Lung microvascular endothelial cell (primary cell): ENCODE results near the gene SORBS1. TPM values are rescaled to one million over a fixed set of nuclear protein-coding genes. Genes with fewer than 3 reads are reported as not detected.

Source experiments
- DNase-seq, 2 donors: peaks; one replicate each; pipeline versions ENCODE4 v3.0.0 to v3.0.0-alpha.2; 2010; ENCODE audit warnings: low read depth in 2 of 2
- total RNA-seq: library from RNA; depleted of rRNA; stranded (reverse); fragments of >200 nt; gene quantifications from 2 replicates; pipeline ENCODE4 v1.2.1, GENCODE V29; 2014

SORBS1 gene
- total RNA-seq, 1 donor from 2014 or later: 2.8 TPM

DNA sequence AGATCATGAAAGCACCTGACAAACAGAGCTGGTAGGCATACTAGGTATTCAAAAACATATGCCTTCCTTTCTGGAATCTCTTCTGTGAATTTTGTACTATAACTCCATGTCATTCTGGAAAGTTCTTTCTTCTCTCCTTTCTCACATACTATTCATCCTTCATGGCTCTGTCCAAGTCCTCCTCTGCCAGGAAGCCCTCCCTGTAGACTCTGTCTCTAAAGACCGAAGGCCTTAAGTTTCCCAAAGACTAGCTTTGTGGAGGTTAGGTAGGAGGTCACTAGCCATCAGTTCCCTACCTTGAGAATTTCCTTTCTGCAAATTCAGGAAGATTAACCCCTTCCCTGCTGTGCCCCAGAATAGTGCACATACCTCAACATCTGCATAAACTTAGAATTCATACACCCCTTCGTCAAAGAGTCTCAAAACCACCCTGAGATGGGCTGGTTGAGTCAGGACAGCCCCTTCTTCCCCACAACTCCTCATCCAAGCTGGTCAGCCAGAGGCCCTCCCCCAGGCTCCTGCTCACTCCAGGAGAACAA is 20.6 kb downstream of the SORBS1 start:
- DNase-seq: no peak

DNA sequence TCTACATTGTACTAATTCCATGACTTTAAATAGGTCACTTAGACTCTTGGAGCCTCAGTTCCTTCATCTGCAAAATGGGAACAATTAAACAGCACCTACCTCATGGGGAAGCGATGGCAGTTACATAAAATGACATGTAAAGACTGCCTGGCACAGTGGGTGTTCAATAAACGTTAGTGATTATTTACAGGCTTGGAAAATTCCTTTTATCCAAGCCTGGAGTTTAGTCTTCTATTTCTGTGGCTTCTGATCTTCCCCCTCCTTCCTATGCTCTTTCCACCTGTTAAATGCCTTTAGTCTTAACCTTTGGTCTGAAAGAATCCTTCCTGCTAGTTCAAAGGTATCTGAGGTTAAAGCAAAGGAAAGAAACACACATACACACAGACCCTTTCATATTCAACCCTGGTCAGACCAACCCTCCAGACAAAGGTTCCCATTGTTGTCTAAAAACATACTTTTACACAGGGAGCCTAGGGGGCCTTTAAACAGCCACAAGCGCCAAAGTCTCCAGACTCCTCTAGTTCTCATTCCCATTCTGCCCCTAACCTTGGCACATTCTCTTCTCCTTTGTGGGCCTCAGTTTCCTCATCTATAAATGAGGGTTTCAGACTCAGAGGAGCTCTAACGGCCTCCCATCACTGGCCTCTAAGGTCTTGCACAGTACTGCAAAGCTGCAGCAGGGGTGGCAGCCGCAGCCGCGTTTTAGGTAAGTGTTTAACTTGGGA is 21.4 kb downstream of the SORBS1 start:
- DNase-seq: no peak

DNA sequence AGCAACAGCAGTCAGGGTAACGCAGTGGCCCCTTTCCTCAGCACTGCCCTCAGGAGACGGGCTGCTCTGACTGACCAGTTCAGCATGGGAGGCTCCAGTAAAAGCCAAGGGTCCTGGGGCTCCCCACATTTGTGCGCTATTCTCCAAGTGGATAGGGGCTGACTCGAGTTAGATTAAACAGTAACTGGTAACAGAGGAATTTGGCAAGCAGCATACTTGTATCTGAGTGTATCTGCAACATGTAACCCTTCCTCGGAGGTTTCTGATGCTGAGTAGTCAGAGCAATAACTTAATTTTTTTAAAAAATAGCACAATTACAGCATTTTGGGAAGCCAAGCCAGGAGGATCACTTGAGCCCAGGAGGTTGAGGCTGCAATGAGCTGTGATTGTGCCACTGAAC is 22.8 kb downstream of the SORBS1 start:
- DNase-seq: no peak

DNA sequence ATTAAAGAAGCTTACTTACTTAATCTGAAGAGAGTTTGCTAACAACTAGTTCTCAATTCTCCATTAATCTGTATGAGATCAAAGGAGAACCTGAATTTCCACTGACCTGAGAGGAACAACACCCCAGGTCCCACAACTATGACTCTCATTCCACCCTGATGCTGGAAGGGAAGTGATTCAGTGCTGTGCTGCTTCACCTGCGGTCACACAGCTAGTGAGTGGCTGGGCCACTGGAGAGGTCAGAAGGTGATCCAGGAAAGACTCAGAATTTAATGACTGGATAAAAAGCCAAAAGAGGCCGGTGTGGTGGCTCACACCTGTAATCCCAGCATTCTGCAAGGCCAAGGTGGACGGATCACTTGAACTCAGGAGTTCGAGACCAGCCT is 23.6 kb downstream of the SORBS1 start:
- DNase-seq: no peak

DNA sequence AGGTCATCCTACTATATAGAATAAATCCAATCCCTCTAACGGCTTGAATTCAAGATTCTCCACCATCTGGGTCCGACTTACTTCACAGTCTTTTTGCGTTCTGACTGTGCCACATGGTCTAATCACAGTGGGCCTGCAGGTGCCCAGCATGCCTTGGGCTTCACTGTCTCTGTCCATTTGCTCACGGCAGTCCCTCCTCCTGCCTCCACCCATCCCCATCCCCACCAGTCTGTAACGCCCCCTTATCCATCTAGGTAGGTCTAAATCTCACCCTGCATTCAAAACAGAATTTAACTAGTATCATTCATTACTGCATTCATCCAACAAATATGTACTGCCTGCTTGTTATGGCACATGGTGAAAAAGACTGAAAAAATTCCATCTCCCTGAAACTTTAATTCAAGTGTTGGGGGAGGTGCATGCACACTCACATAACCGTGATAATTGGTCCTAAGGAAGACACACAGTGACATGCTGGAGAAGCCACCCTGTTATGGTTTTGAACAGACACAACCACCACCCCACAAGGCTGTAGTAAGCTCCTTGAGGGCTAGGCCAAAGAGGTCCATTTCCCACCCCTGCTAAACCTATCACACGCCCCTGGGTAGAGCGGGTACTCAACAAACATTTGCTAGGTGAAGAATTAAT is 24.2 kb downstream of the SORBS1 start:
- no peak for DNase-seq

DNA sequence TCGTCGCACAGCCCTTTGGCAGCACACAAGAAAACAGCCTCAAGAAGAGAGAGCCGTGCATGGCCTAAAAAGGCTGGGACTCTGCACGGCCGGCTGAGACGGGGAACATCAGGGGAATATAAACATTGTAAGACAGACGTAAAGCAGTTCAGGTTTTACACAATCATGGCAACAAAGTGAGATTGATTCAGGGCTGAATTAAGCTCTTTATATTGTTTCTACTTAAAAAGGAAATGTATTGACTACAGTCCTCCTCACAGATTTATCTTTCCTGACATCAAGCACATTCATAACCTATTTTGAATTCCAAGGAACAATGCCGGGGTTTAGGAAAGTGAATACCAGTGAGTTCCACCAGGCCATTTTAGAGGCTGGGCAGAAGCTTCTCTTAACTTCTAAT is 25.2 kb downstream of the SORBS1 start:
- peak in 1 of 2 donors; percentile 66 for DNase-seq

DNA sequence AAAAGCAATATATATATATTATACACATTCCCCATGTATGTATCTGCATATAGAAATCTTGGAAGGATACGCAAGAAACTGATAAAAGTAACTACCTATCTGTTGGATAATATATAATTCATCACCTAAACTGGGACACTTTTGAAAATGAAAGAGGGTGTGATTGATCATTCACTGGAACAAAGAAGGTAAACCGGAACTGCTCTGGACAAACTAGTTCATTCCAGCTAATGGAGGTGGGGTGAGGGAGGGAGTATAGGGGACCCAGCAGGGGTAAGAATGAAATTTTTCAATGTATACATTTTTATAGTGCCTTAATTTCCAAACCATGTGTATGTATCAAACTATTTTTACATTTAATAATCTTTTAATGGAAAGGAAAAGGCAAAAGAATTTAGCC is 25.6 kb downstream of the SORBS1 start:
- no peak for DNase-seq

DNA sequence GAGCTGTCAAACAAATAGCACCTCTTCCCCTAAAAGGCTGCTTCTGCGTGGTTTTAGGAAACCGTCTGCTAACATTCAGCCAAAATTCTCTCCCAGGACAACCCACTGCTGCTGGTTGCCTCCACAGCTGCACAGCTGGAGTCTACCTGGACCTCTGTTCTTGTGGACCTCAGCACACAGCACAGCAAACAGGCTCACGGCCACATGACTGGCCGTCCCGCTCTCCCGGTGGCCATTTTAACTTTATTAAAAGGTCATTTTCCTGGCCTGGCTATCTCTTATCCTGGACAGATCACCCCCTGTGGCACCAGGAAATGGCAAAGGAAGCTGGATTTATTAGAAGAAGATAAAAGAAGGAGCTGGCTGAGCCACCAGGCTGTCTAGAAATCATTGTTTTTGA is 27.6 kb downstream of the SORBS1 start:
- no peak for DNase-seq

DNA sequence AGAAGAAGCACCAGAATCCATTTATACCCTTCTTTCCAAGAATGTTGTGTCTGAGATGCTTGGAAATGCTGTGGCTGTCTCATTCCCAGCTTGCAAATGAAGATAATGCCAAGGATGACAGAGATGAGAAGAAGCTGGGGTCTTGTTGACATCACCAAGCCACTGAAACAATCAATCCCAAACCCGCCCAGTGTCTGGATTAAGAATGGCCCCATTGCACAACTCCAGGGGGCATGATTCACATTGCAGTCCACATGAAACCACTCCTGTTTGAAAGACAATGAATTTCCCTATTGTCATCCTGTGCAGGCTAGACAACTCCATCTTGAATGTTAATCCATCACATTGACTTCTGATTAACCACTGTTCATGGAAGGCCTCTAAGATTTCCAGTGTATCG is 28.6 kb downstream of the SORBS1 start:
- no peak for DNase-seq

DNA sequence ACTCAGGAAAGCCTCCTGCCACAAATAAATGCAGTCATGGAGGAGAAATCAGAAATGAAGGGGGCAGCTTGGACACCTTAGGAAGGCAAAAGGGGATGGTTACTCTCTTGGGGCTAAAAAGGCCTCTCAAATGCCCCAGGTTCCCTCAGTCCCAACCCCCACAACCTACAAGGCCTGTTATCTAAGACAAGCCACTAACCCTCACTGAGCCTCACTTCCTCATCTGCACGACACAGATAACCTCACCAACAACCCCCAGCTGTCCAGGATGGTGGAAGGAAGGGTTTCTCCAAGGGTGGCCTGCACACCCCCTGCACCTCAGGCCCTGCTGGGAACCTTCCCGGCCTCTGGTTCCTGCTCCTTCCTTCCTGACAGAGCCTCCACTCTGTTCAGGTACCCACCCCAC is 29.2 kb downstream of the SORBS1 start:
- DNase-seq: no peak

DNA sequence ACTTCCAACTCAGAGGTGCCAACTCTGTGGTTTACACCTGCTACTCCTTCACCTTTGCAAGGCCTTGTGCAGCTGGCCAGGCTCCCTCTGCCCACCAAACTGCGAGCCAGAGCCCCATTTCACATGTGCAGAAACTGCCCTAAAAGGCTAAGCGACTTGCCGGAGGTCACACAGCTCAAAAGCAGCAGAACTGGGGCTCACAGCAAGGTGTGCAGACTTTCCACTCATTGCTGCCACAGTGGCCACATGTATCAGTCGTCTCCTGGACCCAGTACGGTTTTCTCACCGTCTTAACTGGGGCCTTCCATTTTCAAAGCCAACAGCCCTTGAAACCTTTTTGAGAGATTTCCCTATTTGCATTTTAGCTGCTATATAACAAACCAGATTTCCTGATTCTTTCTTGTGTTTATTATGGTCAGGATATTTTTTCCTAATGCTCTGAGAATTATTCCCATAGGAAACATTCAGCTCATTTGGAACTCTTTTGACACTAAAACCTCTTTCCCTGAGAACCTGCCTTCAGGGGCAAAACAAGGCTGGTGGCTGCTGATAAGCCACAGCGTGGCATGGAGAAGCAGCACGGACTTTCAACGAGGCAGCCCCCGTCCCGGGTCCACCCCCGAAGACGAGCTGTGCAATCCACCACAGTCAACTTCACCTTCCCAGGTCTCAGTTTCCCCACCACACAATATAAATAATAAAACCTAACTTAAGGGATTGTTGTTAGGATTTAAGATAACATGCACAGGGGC is 29.9 kb downstream of the SORBS1 start:
- no peak for DNase-seq

DNA sequence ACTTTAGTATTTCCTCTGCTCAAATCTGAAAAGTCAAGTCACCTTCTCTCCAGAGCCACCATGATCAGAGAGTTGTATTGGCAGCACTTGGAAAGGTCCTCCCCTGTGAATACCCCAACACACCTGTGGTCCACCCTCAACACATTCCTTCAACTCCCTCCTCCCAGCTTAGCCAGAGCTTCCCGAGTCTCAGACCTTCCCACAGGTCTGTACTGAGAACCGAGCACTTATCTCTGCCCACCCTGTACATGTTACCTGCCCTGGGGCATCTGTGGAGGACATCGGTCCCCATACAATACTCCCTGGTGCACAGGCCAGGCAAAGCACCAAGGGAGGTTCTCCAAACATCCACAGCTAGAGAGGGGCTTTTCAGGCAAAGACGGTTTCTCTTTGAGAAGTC is 30.6 kb downstream of the SORBS1 start:
- DNase-seq: no peak

DNA sequence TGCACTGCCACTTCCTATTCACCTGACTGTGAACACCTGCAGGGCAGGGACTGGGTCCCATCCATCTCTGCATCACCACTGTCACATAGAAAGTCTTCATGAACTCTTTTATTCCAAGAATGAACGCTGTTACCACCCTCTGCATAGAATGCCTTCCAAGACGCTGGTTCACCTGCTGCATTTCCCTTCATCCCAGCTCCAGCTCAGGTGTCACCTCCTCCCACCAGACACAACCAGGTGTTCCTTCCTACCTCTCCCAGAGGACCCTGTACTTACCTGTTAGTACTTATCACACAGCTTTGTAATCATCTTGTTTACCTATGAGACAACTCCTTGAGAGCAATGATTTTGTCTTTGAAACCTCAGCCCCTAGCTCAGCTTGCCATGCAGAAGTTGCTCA is 31.1 kb downstream of the SORBS1 start:
- DNase-seq: no peak

DNA sequence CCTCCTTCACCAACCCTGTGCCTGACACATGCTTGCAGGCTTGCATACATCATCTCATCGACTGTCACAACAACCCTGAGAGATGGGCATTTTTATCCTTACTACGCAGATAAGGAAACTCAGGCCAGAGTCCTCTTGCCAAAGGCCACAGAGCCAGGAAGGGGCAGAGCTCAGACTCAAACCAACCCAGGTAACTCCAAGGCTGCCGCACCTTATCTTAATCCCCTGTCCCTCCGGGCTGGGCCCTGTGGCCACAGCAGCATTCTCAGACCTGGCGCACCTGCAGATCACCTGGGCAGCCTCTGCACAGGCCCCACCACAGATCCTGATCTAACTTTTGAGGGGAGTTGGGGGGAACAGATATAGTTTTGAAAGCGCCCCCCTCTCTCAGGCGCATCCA is 35.1 kb downstream of the SORBS1 start:
- DNase-seq: no peak

DNA sequence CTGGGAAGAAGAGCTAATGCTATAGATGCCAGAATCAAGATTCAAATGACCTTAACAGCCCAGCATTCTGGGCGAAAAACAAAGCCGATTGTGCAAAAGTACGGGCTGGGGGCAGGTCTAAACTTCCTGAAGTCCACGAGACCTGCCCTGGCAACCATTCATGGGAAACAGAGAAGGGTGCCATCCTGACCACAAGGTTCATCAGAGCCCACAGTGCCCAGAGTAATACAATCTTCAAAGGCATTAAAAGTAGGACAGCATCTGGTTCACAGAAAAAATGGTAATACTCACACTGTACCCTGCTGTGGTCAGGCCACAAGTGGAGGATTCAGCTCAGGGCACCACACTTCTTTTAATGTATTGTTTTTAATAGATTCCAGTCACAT is 36.1 kb downstream of the SORBS1 start:
- DNase-seq: no peak

DNA sequence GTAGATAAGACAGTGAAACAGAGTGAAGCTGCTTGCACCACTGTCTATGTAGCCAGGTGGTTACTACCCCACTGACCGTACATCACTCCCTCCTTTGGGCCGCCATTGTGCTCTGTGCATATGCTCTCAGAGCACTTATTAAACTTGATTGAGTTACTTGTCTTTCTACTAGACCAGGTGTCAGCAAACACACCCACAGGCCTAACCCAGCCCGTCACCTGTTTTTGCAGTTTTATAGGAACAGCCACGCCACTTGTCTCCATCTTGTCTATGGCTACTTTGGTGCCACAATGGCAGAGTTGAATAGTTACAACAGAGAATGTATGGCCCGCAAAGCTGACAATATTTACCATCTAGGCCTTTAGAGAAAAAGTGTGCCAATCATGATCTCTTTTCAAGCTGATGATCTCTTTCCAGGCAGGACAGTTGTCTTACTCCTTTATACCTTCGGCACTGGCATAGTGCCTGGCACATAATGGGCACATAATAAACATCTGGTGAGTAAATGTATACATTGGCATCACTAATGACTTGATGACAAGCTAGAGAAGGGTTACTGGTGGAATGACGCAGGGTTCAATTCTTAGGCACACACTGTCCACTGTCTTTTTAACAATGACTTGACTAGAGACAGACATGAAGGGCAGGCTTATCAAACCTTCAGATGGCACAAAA is 36.7 kb downstream of the SORBS1 start:
- no peak for DNase-seq

DNA sequence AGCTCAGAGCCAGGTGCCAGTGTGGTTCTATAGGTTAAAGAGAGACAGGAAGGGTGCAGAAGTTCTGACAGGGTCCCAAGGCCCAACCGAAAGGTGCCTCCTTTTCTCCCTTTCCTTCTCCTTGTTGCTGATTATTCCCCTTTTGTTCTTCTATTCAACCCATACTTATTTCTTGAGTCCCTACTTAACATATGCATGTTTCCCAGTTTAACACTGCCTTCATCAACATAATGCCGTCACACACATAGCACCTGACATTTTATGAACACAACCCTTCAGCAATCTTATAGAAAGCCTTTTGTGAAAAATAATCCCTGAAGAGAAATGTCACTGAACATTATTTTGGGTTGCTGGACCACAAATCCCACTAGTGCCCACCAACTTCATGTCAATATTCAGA is 39.1 kb downstream of the SORBS1 start:
- no peak for DNase-seq

DNA sequence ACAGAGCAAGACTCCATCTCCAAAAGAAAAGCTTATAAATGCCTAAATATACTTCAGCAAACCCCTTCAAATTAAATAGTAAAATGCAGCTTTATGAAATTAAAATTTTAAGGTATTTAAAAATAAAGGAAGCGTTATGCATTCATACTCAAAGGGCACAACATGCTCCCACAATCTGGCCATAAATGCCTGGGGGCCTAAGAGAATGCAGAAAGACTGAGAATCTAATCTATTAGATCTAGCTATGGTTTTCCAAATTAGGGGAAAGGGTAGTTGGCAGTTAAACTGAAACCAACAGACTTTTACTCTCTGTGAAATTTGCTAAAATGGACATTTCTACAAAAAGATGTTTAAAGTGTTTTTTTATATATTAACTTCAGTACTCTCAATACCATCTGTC is 40.6 kb downstream of the SORBS1 start:
- no peak for DNase-seq

DNA sequence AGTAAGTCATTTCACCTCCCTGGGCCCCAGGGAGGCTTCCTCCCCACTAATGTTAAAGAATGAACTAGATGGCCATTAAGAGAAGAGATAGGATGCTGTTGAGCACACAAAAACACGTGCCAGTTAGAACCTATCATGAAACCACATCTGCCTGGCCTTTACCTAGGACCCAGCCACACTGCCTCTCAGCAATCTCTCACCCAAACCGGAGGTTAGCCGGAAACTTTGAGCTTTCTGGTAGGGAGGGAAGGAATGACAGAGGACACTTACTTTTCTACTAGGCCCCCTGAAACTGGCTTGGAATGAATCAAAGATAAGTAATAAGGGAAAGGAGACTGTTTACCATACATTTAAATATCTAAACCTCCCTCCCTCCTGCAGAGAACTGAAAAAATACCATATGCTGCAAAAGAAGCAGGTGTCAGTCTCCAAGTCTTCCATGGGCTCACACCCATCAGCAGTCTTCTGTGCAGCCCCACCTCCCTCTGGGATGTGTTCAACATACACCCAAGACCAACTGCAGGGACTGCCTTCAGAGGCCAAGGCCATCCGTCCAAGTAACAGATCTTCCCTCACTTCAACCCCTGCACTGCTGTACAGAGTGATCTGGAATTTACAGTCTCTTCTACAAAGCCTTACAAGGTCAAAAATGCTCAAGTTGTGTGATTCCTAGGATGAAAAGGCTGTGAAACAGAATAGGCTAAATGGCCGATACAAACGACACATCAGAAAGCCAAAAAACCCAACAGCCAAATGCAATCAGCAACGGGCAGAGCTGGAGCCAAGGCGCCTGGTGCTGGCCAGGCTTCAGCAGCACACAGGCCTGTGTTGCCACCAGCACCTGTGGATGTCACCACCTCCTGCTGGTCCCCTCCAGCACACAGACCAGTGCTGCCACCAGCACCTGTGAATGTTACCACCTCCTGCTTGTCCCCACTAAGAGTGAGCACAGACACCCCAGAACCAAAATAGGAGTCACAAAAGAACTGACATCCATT is 42.4 kb downstream of the SORBS1 start:
- DNase-seq: no peak

DNA sequence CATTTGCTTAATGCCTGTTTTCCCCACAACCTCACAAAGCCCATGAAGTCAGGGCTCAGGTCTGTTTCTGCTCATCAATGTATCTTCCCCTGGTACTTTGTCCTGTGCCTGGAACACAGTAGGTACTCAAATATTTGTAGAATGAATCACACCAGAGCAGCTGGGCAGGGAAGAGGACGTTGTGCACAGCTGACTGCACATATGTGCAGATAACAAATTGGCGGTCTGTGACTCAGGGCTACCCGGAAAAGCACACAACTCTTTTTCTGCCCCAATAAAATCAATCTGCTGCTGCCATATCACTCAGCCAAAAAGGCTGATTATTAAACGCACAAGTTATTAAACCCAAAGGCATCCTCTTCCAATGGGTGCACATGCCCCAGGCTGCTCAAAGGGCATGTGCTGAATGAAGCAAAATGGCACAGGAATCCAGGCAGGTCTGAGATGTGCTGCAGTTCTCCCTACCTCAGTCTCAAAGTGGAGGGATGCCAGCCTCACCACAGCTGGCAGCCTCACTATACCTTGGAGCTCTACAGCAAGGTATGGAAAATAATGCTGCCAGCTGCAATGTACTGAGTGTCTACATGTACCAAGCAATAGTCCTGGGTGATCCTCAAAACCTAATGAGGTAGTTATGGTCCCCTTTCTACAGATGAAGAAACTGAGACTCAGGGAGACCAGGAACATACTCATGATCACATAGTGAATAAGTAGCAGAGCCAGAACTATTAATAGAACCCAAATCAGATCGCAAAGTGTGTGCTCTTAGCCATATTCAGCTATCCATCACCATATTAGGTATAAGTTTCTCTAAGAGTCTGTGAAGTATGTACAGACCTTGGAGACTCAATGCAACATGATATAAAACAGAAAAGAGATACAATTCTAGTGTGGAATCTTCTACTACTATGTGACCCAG is 43.4 kb downstream of the SORBS1 start:
- DNase-seq: peak; percentile 51 to 92
